GM10266 (cell line): Measurements from ENCODE around the gene LPIN3.
A peak's percentile ranks its signal among the peaks of the same experiment; 100 is the strongest.

Source experiments
- DNase-seq: peaks from one replicate; pipeline ENCODE4 v3.0.0; 2012; ENCODE audit errors: extremely low spot score
- TF ChIP-seq, protein P1 (sequence below): IDR thresholded peaks from 2 replicates; pipeline ENCODE4 v1.5.1; 2012; ENCODE audit warnings: mild to moderate bottlenecking, low read depth; ENCODE audit not compliant: control insufficient read depth, insufficient read depth; ENCODE audit errors: missing control alignments

Gene LPIN3

DNA sequence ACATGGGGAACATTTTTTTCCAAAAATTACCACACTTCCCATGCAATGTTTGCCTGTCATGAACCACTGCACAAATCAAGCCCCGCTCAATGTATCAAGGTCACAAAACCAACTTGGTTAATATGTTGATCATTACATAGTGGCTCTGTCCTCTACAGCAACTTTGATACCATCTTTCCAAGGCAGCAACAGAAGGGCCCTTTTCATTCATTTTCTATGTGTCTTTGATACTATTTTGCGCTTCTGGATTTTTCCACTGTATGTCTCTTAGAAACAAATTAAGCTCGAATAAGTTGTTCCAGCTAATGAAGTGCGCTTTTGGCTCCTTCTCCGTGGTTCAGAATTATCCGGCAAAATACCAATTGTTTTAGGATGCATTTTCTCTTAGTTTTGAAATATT is 24.6 kb upstream of the LPIN3 start:
- TF ChIP-seq, protein P1, sequence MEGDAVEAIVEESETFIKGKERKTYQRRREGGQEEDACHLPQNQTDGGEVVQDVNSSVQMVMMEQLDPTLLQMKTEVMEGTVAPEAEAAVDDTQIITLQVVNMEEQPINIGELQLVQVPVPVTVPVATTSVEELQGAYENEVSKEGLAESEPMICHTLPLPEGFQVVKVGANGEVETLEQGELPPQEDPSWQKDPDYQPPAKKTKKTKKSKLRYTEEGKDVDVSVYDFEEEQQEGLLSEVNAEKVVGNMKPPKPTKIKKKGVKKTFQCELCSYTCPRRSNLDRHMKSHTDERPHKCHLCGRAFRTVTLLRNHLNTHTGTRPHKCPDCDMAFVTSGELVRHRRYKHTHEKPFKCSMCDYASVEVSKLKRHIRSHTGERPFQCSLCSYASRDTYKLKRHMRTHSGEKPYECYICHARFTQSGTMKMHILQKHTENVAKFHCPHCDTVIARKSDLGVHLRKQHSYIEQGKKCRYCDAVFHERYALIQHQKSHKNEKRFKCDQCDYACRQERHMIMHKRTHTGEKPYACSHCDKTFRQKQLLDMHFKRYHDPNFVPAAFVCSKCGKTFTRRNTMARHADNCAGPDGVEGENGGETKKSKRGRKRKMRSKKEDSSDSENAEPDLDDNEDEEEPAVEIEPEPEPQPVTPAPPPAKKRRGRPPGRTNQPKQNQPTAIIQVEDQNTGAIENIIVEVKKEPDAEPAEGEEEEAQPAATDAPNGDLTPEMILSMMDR: no peak

GRCh38 chr20:41316602-41317545 is 23.7 kb upstream of the LPIN3 start:
- DNase-seq: peak; percentile 89
- TF ChIP-seq, protein P1: no peak

More for the DNA sequence above, 24.6 kb upstream of the LPIN3 start:
- no peak for DNase-seq

GRCh38 chr20:41317546-41318270 is 22.9 kb upstream of the LPIN3 start, which contains the start of gene ZHX3:
TSS of gene ZHX3 (minus strand) at chr20:41317731. CDS start at chr20:41204916, 112,815 bp downstream.
- TF ChIP-seq, protein P1: no peak
- DNase-seq: peak; percentile 100

- TF ChIP-seq, protein P1: no peak
- DNase-seq: no peak
These were observed 22.4 kb upstream of the LPIN3 start for GRCh38 chr20:41318271-41318649.

DNA sequence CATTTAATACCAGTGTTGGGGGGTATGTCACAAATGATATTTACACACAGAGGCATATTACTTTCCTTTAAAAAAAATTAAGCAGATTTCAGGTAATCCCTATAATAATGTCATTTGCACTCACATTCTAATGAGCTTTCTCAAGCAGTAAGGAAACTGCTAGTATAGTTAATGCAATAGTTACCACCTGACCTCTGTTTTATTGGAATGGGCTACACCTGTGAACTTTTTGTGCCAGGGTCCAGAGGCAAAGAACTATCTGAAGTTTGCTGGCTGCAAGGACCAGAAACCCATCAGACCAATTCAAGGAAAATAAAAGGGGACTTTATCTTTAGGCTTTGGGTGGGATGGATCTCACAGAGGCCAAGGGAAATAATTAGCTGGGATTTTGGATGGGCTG is 20.2 kb upstream of the LPIN3 start:
- TF ChIP-seq, protein P1: no peak
- DNase-seq: no peak

DNA sequence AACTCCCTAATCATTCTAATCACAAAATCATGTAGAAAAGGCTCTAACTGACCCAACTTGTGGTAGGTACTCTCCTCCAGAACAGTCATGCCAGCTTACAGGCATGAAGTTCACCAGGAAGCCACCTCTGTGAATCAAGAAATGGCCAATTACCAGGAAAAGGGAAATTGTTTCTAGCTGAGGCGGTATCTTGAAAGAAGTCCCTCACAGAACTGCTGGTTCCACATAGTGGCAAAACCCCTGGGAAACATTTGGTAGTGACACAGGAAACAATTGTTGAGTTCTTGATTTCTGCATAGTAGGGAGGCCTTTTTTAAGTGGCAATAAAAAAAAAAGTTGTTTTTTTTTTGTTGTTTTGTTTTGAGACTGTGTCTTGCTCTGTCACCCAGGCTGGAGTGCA is 19.6 kb upstream of the LPIN3 start:
- no peak for DNase-seq
- TF ChIP-seq, protein P1: no peak

DNA sequence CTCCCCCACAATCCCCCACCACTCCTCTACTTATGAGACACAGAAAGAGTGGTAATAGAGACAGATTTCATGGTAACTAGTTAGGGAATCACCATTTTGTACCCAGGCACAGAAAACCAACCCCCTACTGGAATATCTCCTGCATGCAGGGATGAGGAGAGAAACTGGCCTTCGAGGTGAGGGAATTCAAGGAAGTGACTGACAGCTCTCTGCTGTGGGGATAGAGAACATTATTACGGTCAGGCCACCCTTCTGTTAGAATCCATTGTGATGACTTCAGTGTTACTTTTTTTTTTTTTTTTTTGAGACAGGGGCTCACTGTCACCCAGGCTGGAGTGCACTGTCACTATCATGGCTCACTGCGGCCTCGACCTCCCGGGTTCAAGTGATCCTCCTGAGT is 13.4 kb upstream of the LPIN3 start:
- no peak for DNase-seq
- TF ChIP-seq, protein P1: no peak
